BLaER1 (cell line): ENCODE data around the gene RIIAD1.
"Not testable (repeated sequence)": the region's sequence is repeated elsewhere in the genome, so short reads cannot be mapped to it uniquely, and the experiment has no call there.

Experiments used
- H3K27ac ChIP-seq: shearing (Covaris generic); formaldehyde crosslinking; 2 replicates; pipeline ENCODE4 v1.8.1; 2022
- H3K27me3 ChIP-seq: shearing (Covaris generic); formaldehyde crosslinking; 2 replicates; pipeline ENCODE4 v1.8.1; 2022
- H3K36me3 ChIP-seq: shearing (Covaris generic); formaldehyde crosslinking; 2 replicates; pipeline ENCODE4 v1.8.1; 2022
- H3K4me1 ChIP-seq: shearing (Covaris generic); formaldehyde crosslinking; 2 replicates; pipeline ENCODE4 v1.8.1; 2022
- H3K4me2 ChIP-seq: shearing (Covaris generic); formaldehyde crosslinking; 2 replicates; pipeline ENCODE4 v1.8.1; 2022
- H3K4me3 ChIP-seq: shearing (Covaris generic); formaldehyde crosslinking; 2 replicates; pipeline ENCODE4 v1.8.1; 2022
- H3K9ac ChIP-seq: shearing (Covaris generic); formaldehyde crosslinking; 2 replicates; pipeline ENCODE4 v1.8.1; 2022
- H3K9me3 ChIP-seq: shearing (Covaris generic); formaldehyde crosslinking; 2 replicates; pipeline ENCODE4 v1.8.1; 2022
- H4K20me1 ChIP-seq: shearing (Covaris generic); formaldehyde crosslinking; 2 replicates; pipeline ENCODE4 v1.8.1; 2022
- Cebpa-rat ChIP-seq: shearing (Covaris generic); IDR thresholded peaks from 2 replicates; pipeline ENCODE4 v1.8.1; 2022

RIIAD1 gene

GRCh38 chr1:151720974-151721787, at the start of gene RIIAD1:
RIIAD1 (plus strand) TSS chr1:151721522; CDS start chr1:151721537, 15 bp downstream.
- no peaks in the 10 kb centered on the region for H4K20me1 ChIP-seq
- no peak for TF ChIP-seq Cebpa-rat
- H3K36me3 ChIP-seq = no peaks in the 10 kb centered on the region
- no peak within 1 kb of the TSS for H3K9ac ChIP-seq
- H3K4me3 ChIP-seq = peak within 1 kb of the TSS; percentile 56
- peaks cover 60% of the 10 kb centered on the region for H3K27me3 ChIP-seq
- H3K4me1 ChIP-seq = peaks cover 36% of the 10 kb centered on the region
- H3K4me2 ChIP-seq = peak within 1 kb of the TSS; percentile 93
- H3K27ac ChIP-seq = no peak within 1 kb of the TSS
- no peaks in the 10 kb centered on the region for H3K9me3 ChIP-seq

- Histone ChIP-seq H3K36me3 (peaks cover 45% of the 10 kb centered on the region), H4K20me1 (peaks cover 5% of the 10 kb centered on the region; the same call in 1 of the 2 replicates), H3K9ac (no peak overlapping the region), H3K27ac (no peak overlapping the region), H3K4me1 (no peaks in the 10 kb centered on the region), H3K4me3 (no peak overlapping the region), H3K27me3 (no peaks in the 10 kb centered on the region), H3K4me2 (no peak overlapping the region), H3K9me3 (peaks cover 14% of the 10 kb centered on the region)
- TF ChIP-seq Cebpa-rat = no peak
Measured at GRCh38 chr1:151673407-151673806, 47.9 kb upstream of the RIIAD1 start.

- Histone ChIP-seq H3K27ac (no peak overlapping the region), H3K36me3 (peaks cover 47% of the 10 kb centered on the region), H3K4me1 (no peaks in the 10 kb centered on the region), H3K9ac (no peak overlapping the region), H4K20me1 (no peaks in the 10 kb centered on the region), H3K4me3 (no peak overlapping the region), H3K27me3 (no peaks in the 10 kb centered on the region), H3K9me3 (no peaks in the 10 kb centered on the region), H3K4me2 (no peak overlapping the region)
- TF ChIP-seq Cebpa-rat = no peak
Measured at GRCh38 chr1:151680391-151680790, 40.9 kb upstream of the RIIAD1 start.

GRCh38 chr1:151680826-151681225, 40.5 kb upstream of the RIIAD1 start:
- Histone ChIP-seq H3K27me3 (no peaks in the 10 kb centered on the region), H3K4me1 (no peaks in the 10 kb centered on the region), H3K36me3 (peaks cover 52% of the 10 kb centered on the region), H4K20me1 (no peaks in the 10 kb centered on the region), H3K9me3 (no peaks in the 10 kb centered on the region), H3K27ac (no peak overlapping the region), H3K4me3 (no peak overlapping the region), H3K4me2 (no peak overlapping the region), H3K9ac (no peak overlapping the region)
- no peak for TF ChIP-seq Cebpa-rat

- TF ChIP-seq Cebpa-rat = no peak
- H3K4me2 ChIP-seq = no peak overlapping the region
- H3K27me3 ChIP-seq = no peaks in the 10 kb centered on the region
- no peak overlapping the region for H3K27ac ChIP-seq
- no peak overlapping the region for H3K4me3 ChIP-seq
- H3K9ac ChIP-seq = no peak overlapping the region
- H3K9me3 ChIP-seq = no peaks in the 10 kb centered on the region
- H4K20me1 ChIP-seq = no peaks in the 10 kb centered on the region
- no peaks in the 10 kb centered on the region for H3K4me1 ChIP-seq
- peaks cover 61% of the 10 kb centered on the region for H3K36me3 ChIP-seq
Measured at GRCh38 chr1:151681923-151682322, 39.4 kb upstream of the RIIAD1 start.

GRCh38 chr1:151682901-151683300, 38.4 kb upstream of the RIIAD1 start:
- not testable (repeated sequence) for H3K9ac ChIP-seq, H3K4me1 ChIP-seq, H3K27ac ChIP-seq, H3K27me3 ChIP-seq, H4K20me1 ChIP-seq, H3K4me2 ChIP-seq, H3K9me3 ChIP-seq, H3K4me3 ChIP-seq
- H3K36me3 ChIP-seq = peaks cover 68% of the 10 kb centered on the region

- Histone ChIP-seq H3K9ac (no peak overlapping the region), H3K4me3 (no peak overlapping the region), H3K4me1 (no peaks in the 10 kb centered on the region), H3K9me3 (no peaks in the 10 kb centered on the region), H3K27me3 (no peaks in the 10 kb centered on the region), H3K27ac (no peak overlapping the region), H3K4me2 (no peak overlapping the region), H4K20me1 (no peaks in the 10 kb centered on the region), H3K36me3 (peaks cover 58% of the 10 kb centered on the region)
- no peak for TF ChIP-seq Cebpa-rat
Measured at GRCh38 chr1:151684128-151684527, 37.2 kb upstream of the RIIAD1 start.

GRCh38 chr1:151686561-151686960, 34.8 kb upstream of the RIIAD1 start:
- Histone ChIP-seq H3K4me3 (no peak overlapping the region), H3K27me3 (no peaks in the 10 kb centered on the region), H3K27ac (no peak overlapping the region), H3K4me2 (no peak overlapping the region), H3K9ac (no peak overlapping the region), H3K4me1 (no peaks in the 10 kb centered on the region), H3K36me3 (peaks cover 53% of the 10 kb centered on the region), H4K20me1 (no peaks in the 10 kb centered on the region), H3K9me3 (no peaks in the 10 kb centered on the region)
- no peak for TF ChIP-seq Cebpa-rat

GRCh38 chr1:151689494-151689893, 31.8 kb upstream of the RIIAD1 start:
- H3K27me3 ChIP-seq = no peaks in the 10 kb centered on the region
- peaks cover 53% of the 10 kb centered on the region for H3K36me3 ChIP-seq
- no peaks in the 10 kb centered on the region for H3K4me1 ChIP-seq
- no peak for TF ChIP-seq Cebpa-rat
- no peak overlapping the region for H3K4me2 ChIP-seq
- H3K4me3 ChIP-seq = no peak overlapping the region
- H3K9ac ChIP-seq = no peak overlapping the region
- H3K9me3 ChIP-seq = no peaks in the 10 kb centered on the region
- H3K27ac ChIP-seq = no peak overlapping the region
- no peaks in the 10 kb centered on the region for H4K20me1 ChIP-seq

GRCh38 chr1:151692226-151692625, 29.1 kb upstream of the RIIAD1 start:
- no peaks in the 10 kb centered on the region for H3K4me1 ChIP-seq
- no peak overlapping the region for H3K4me3 ChIP-seq
- no peaks in the 10 kb centered on the region for H4K20me1 ChIP-seq
- 0 out of 2 replicates have a peak overlapping the region, but pooled peaks have one; percentile 32 for H3K9ac ChIP-seq
- H3K4me2 ChIP-seq = no peak overlapping the region
- no peaks in the 10 kb centered on the region for H3K27me3 ChIP-seq
- TF ChIP-seq Cebpa-rat = no peak
- no peaks in the 10 kb centered on the region for H3K9me3 ChIP-seq
- no peak overlapping the region for H3K27ac ChIP-seq
- peaks cover 53% of the 10 kb centered on the region for H3K36me3 ChIP-seq
